HCT116 (cell line): ENCODE data around the gene LUM. TPM values are rescaled to one million over a fixed set of nuclear protein-coding genes. Genes with fewer than 3 reads are reported as not detected.

ENCODE experiments used
- ATAC-seq: fragments of 200-7000 bp; cut with Tn5 transposase; 2 replicates; pipeline ENCODE4 v1.9.1; 2020; ENCODE audit warnings: mild to moderate bottlenecking, moderate library complexity
- BruUV-seq: library from RNA; stranded (reverse); fragments of 400-500 nt; replicated peaks from 2 replicates; lab custom pipeline; 2021; lab: Mats Ljungman, UMichigan
- CTCF ChIA-PET: fragments of 300-600 bp; sonication (Branson Sonifier 250); formaldehyde crosslinking; loops from one replicate; lab custom pipeline; 2021; ENCODE audit warnings: antibody characterized with exemption; lab: Charles Lee
- POLR2A ChIA-PET: fragments of 300-600, 350-600 bp; sonication (Branson Sonifier 250); formaldehyde crosslinking; loops from one replicate; lab custom pipeline; 2021; ENCODE audit warnings: antibody characterized with exemption; lab: Charles Lee
- RAD21 ChIA-PET, 2 experiments: fragments of 300-600 bp; sonication (Branson Sonifier 250); formaldehyde crosslinking; loops; one replicate each; lab custom pipeline; 2023; ENCODE audit warnings: low total read pairs in 2 of 2; ENCODE audit not compliant: uncharacterized antibody in 2 of 2, unreplicated experiment in 2 of 2, low non-redundant PET in 1 of 2; lab: Charles Lee
- DNase-seq: peaks from one replicate; pipeline ENCODE4 v3.0.0-alpha.2; 2010; ENCODE audit warnings: low read depth, low spot score
- H2AFZ ChIP-seq: fragments of 200-600 bp; shearing (Covaris generic), sonication (generic); 2 replicates; pipeline ENCODE4 v1.6.1; 2017; ENCODE audit warnings: low read depth, mixed run types, mixed read lengths, antibody characterized with exemption, low read length; ENCODE audit not compliant: poor library complexity, severe bottlenecking
- H3K27ac ChIP-seq: 2 replicates; pipeline ENCODE4 v1.5.1; 2012; ENCODE audit warnings: low read depth, low read length
- H3K27me3 ChIP-seq: fragments of 200-600 bp; sonication (generic); 2 replicates; pipeline ENCODE4 v1.6.1; 2016; ENCODE audit warnings: mixed run types, low read length, mixed read lengths; ENCODE audit not compliant: insufficient read depth
- H3K36me3 ChIP-seq, 2 experiments: fragments of 200-500 bp in 1 of 2; fragments of 200-600 bp in 1 of 2; sonication (Bioruptor generic) in 1 of 2; sonication (generic) in 1 of 2; 2 replicates each; pipeline versions ENCODE4 v1.5.1 to v1.6.1; 2014 to 2016; ENCODE audit warnings: low read length in 2 of 2, inconsistent platforms in 1 of 2, mixed read lengths in 1 of 2, mixed run types in 1 of 2; ENCODE audit not compliant: insufficient read depth in 2 of 2, control insufficient read depth in 1 of 2
- H3K4me1 ChIP-seq, 2 experiments: fragments of 200-600 bp in 1 of 2; sonication (generic) in 1 of 2; 2 replicates each; pipeline versions ENCODE4 v1.5.1 to v1.6.1; 2012 to 2017; ENCODE audit warnings: low read length in 2 of 2, inconsistent platforms in 1 of 2, mild to moderate bottlenecking in 1 of 2, mixed read lengths in 1 of 2, mixed run types in 1 of 2, moderate library complexity in 1 of 2; ENCODE audit not compliant: insufficient read depth in 2 of 2, control insufficient read depth in 1 of 2
- H3K4me2 ChIP-seq: fragments of 200-600 bp; sonication (generic); 2 replicates; pipeline ENCODE4 v1.6.1; 2017; ENCODE audit warnings: mixed run types, low read length, mixed read lengths
- H3K4me3 ChIP-seq, 2 experiments: fragments of 200-600 bp in 1 of 2; sonication (generic) in 1 of 2; replicated peaks in 1 of 2; 2 replicates each; pipeline ENCODE4 v1.5.1; 2011 to 2016; ENCODE audit warnings: low read length in 2 of 2, control low read depth in 1 of 2, low read depth in 1 of 2, mild to moderate bottlenecking in 1 of 2, mixed read lengths in 1 of 2, mixed run types in 1 of 2
- H3K79me2 ChIP-seq: fragments of 200-600 bp; sonication (generic); 2 replicates; pipeline ENCODE4 v1.6.1; 2017; ENCODE audit warnings: mild to moderate bottlenecking, mixed run types, low read length, moderate library complexity, mixed read lengths; ENCODE audit not compliant: insufficient read depth
- H3K9ac ChIP-seq: fragments of 200-600 bp; sonication (generic); 2 replicates; pipeline ENCODE4 v1.6.1; 2016; ENCODE audit warnings: low read length, mixed read lengths
- H3K9me2 ChIP-seq: fragments of 200-600 bp; sonication (generic), shearing (Covaris generic); 2 replicates; pipeline ENCODE4 v1.6.1; 2017; ENCODE audit warnings: mixed run types, mild to moderate bottlenecking, moderate library complexity; ENCODE audit not compliant: insufficient read depth
- H3K9me3 ChIP-seq, 2 experiments: fragments of 200-500 bp in 1 of 2; fragments of 200-600 bp in 1 of 2; sonication (Bioruptor generic) in 1 of 2; sonication (generic) in 1 of 2; 2 replicates each; pipeline ENCODE4 v1.6.1; 2014 to 2017; ENCODE audit warnings: low read length in 2 of 2, mixed read lengths in 2 of 2, inconsistent platforms in 1 of 2, low read depth in 1 of 2, mild to moderate bottlenecking in 1 of 2, mixed run types in 1 of 2, moderate library complexity in 1 of 2; ENCODE audit not compliant: control insufficient read depth in 1 of 2, insufficient read depth in 1 of 2
- H4K20me1 ChIP-seq: fragments of 200-600 bp; sonication (generic), shearing (Covaris generic); 2 replicates; pipeline ENCODE4 v1.6.1; 2017; ENCODE audit warnings: mixed run types, mild to moderate bottlenecking, moderate library complexity; ENCODE audit not compliant: insufficient read depth
- EGR1 ChIP-seq: IDR thresholded peaks from 2 replicates; pipeline ENCODE4 v1.6.1; 2012; ENCODE audit warnings: low read depth
- ELF1 ChIP-seq: IDR thresholded peaks from 2 replicates; pipeline ENCODE4 v1.6.1; 2012; ENCODE audit warnings: low read depth, borderline replicate concordance
- EZH2 ChIP-seq: fragments of 200-600 bp; sonication (generic); IDR thresholded peaks from 2 replicates; pipeline ENCODE4 v1.6.1; 2017; ENCODE audit warnings: antibody characterized with exemption, mixed run types
- EZH2phosphoT487 ChIP-seq: fragments of 200-600 bp; IDR thresholded peaks from 2 replicates; pipeline ENCODE4 v1.6.1; 2018; ENCODE audit warnings: antibody characterized with exemption, borderline replicate concordance
- FOSL1 ChIP-seq: IDR thresholded peaks from 2 replicates; pipeline ENCODE4 v1.6.1; 2012; ENCODE audit warnings: low read depth
- POLR2A ChIP-seq: IDR thresholded peaks from 2 replicates; pipeline ENCODE4 v1.7.0; 2011; ENCODE audit warnings: borderline replicate concordance; ENCODE audit not compliant: insufficient read depth, insufficient read length; ENCODE audit errors: extremely low read depth
- POLR2AphosphoS5 ChIP-seq: IDR thresholded peaks from 2 replicates; pipeline ENCODE4 v1.6.1; 2011; ENCODE audit warnings: mild to moderate bottlenecking, low read depth, low read length, moderate library complexity
- SIN3A ChIP-seq: IDR thresholded peaks from 2 replicates; pipeline ENCODE4 v1.6.1; 2012; ENCODE audit warnings: low read depth
- SP1 ChIP-seq: IDR thresholded peaks from 2 replicates; pipeline ENCODE4 v1.6.1; 2012; ENCODE audit warnings: low read depth
- TCF7L2 ChIP-seq: IDR thresholded peaks from 2 replicates; pipeline ENCODE4 v1.7.0; 2011; ENCODE audit warnings: borderline replicate concordance, inconsistent platforms; ENCODE audit not compliant: insufficient read depth, insufficient read length; ENCODE audit errors: extremely low read depth
- YY1 ChIP-seq: IDR thresholded peaks from 2 replicates; pipeline ENCODE4 v1.6.1; 2011; ENCODE audit warnings: low read length, low read depth, moderate library complexity, mild to moderate bottlenecking; ENCODE audit not compliant: insufficient replicate concordance; ENCODE audit errors: extremely low read depth
- ZNF274 ChIP-seq: fragments of 200-500 bp; sonication (Bioruptor generic); IDR thresholded peaks from 2 replicates; pipeline ENCODE4 v1.6.1; 2014; ENCODE audit warnings: mild to moderate bottlenecking, low read depth, low read length, inconsistent platforms
- intact Hi-C: fragments of 100-400 bp; cut with micrococcal nuclease; formaldehyde crosslinking; loops from 2 replicates; pipeline ENCODE4 v1.10.0; 2022
- total RNA-seq: library from RNA; stranded (reverse); gene quantifications from one replicate; pipeline ENCODE4 v1.2.1, GENCODE V29; 2021; ENCODE audit not compliant: unreplicated experiment
- TF ChIP-seq, protein P1 (sequence below): IDR thresholded peaks from 2 replicates; pipeline ENCODE4 v1.6.1; 2012
- TF ChIP-seq, protein P2 (sequence below): IDR thresholded peaks from 2 replicates; pipeline ENCODE4 v1.6.1; 2012; ENCODE audit warnings: low read depth
- TF ChIP-seq, protein P3 (sequence below): IDR thresholded peaks from 2 replicates; pipeline ENCODE4 v1.6.1; 2011; ENCODE audit warnings: mild to moderate bottlenecking, low read length, moderate library complexity; ENCODE audit not compliant: insufficient replicate concordance; ENCODE audit errors: extremely low read depth
- TF ChIP-seq, protein P4 (sequence below), 3 experiments: fragments of 200-600 bp in 1 of 3; sonication (generic) in 1 of 3; IDR thresholded peaks in 2 of 3; conservative IDR thresholded peaks in 1 of 3; 2 replicates each; pipeline ENCODE4 v1.5.1; 2012 to 2017; ENCODE audit warnings: low read depth in 2 of 3, low read length in 2 of 3, antibody characterized with exemption in 1 of 3, borderline replicate concordance in 1 of 3, control low read depth in 1 of 3, mild to moderate bottlenecking in 1 of 3, mixed read lengths in 1 of 3, mixed run types in 1 of 3, moderate library complexity in 1 of 3; ENCODE audit not compliant: insufficient read depth in 1 of 3

LUM gene
- total RNA-seq, 1 experiment from 2014 or later = 0.69 TPM

DNA sequence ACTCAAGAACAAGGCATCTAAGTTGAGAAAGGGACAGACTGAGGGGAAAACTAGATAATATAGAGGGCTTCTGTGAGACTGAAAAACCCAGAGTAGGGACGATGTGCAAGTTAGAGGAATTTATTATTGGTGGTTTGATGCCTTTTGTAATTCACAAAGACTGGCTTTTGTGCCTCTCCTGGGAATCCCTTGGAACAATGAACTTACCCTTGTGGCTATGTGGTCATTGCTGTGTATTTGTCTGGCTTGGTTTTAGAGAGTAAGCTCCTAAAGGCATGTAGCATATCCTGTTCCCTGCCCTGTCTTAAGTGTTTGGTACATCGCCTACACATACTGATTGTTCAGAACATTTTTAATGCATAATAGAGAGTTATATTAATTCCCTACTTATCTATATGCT lies 44.7 kb upstream of the LUM start:
- H3K4me3 ChIP-seq = no peak overlapping the region
- H3K27ac ChIP-seq = no peak overlapping the region
- no peaks in the 10 kb centered on the region for H4K20me1 ChIP-seq
- CTCF ChIA-PET = no interaction called here
- no peak overlapping the region for H3K9ac ChIP-seq
- H3K79me2 ChIP-seq = no peaks in the 10 kb centered on the region
- no peaks in the 10 kb centered on the region for H3K4me1 ChIP-seq
- intact Hi-C loops = no loop called here
- no peaks in the 10 kb centered on the region for H3K27me3 ChIP-seq
- H3K4me2 ChIP-seq = no peak overlapping the region
- no peak overlapping the region for H2AFZ ChIP-seq
- ATAC-seq = no peak
- no peak for TF ChIP-seq POLR2A
- TF ChIP-seq TCF7L2 = no peak
- TF ChIP-seq EZH2phosphoT487 = no peak
- TF ChIP-seq, protein P1, sequence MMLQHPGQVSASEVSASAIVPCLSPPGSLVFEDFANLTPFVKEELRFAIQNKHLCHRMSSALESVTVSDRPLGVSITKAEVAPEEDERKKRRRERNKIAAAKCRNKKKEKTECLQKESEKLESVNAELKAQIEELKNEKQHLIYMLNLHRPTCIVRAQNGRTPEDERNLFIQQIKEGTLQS = no peak
- TF ChIP-seq, protein P2, sequence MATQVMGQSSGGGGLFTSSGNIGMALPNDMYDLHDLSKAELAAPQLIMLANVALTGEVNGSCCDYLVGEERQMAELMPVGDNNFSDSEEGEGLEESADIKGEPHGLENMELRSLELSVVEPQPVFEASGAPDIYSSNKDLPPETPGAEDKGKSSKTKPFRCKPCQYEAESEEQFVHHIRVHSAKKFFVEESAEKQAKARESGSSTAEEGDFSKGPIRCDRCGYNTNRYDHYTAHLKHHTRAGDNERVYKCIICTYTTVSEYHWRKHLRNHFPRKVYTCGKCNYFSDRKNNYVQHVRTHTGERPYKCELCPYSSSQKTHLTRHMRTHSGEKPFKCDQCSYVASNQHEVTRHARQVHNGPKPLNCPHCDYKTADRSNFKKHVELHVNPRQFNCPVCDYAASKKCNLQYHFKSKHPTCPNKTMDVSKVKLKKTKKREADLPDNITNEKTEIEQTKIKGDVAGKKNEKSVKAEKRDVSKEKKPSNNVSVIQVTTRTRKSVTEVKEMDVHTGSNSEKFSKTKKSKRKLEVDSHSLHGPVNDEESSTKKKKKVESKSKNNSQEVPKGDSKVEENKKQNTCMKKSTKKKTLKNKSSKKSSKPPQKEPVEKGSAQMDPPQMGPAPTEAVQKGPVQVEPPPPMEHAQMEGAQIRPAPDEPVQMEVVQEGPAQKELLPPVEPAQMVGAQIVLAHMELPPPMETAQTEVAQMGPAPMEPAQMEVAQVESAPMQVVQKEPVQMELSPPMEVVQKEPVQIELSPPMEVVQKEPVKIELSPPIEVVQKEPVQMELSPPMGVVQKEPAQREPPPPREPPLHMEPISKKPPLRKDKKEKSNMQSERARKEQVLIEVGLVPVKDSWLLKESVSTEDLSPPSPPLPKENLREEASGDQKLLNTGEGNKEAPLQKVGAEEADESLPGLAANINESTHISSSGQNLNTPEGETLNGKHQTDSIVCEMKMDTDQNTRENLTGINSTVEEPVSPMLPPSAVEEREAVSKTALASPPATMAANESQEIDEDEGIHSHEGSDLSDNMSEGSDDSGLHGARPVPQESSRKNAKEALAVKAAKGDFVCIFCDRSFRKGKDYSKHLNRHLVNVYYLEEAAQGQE = no peak
- no peak for TF ChIP-seq EZH2
- TF ChIP-seq EGR1 = no peak
- TF ChIP-seq ELF1 = no peak
- TF ChIP-seq SIN3A = no peak
- TF ChIP-seq, protein P3, sequence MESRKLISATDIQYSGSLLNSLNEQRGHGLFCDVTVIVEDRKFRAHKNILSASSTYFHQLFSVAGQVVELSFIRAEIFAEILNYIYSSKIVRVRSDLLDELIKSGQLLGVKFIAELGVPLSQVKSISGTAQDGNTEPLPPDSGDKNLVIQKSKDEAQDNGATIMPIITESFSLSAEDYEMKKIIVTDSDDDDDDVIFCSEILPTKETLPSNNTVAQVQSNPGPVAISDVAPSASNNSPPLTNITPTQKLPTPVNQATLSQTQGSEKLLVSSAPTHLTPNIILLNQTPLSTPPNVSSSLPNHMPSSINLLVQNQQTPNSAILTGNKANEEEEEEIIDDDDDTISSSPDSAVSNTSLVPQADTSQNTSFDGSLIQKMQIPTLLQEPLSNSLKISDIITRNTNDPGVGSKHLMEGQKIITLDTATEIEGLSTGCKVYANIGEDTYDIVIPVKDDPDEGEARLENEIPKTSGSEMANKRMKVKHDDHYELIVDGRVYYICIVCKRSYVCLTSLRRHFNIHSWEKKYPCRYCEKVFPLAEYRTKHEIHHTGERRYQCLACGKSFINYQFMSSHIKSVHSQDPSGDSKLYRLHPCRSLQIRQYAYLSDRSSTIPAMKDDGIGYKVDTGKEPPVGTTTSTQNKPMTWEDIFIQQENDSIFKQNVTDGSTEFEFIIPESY = no peak
- TF ChIP-seq SP1 = no peak
- no peak for TF ChIP-seq POLR2AphosphoS5
- TF ChIP-seq YY1 = no peak
- no peak for TF ChIP-seq ZNF274
- TF ChIP-seq, protein P4, sequence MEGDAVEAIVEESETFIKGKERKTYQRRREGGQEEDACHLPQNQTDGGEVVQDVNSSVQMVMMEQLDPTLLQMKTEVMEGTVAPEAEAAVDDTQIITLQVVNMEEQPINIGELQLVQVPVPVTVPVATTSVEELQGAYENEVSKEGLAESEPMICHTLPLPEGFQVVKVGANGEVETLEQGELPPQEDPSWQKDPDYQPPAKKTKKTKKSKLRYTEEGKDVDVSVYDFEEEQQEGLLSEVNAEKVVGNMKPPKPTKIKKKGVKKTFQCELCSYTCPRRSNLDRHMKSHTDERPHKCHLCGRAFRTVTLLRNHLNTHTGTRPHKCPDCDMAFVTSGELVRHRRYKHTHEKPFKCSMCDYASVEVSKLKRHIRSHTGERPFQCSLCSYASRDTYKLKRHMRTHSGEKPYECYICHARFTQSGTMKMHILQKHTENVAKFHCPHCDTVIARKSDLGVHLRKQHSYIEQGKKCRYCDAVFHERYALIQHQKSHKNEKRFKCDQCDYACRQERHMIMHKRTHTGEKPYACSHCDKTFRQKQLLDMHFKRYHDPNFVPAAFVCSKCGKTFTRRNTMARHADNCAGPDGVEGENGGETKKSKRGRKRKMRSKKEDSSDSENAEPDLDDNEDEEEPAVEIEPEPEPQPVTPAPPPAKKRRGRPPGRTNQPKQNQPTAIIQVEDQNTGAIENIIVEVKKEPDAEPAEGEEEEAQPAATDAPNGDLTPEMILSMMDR (IDR thresholded peaks at IDR 0.05 in 2 of 3, conservative IDR thresholded peaks at IDR 0.05 in 1 of 3; ENCODE audit: borderline replicate concordance in 1 of 3, insufficient read depth in 1 of 3, low read depth in 2 of 3, low read length in 2 of 3) = no peak
- no peak for TF ChIP-seq FOSL1
- TF ChIP-seq, all 23 proteins: peak for 0
- ChIA-PET POLR2A (no interaction called here), RAD21 (no interaction called here)
- DNase-seq = no peak
- BruUV-seq = no TSS peak
- no peaks in the 10 kb centered on the region for H3K9me2 ChIP-seq
- H3K36me3 ChIP-seq = no peaks in the 10 kb centered on the region
- no peaks in the 10 kb centered on the region for H3K9me3 ChIP-seq
